Embryonic facial prominence (tissue), 1 donor: ENCODE measurements around the gene FOXK1.
A peak's percentile ranks its signal among the peaks of the same experiment; 100 is the strongest.
"Not testable (repeated sequence)": the region's sequence is repeated elsewhere in the genome, so short reads cannot be mapped to it uniquely, and the experiment has no call there.

Source experiments
- DNase-seq: peaks from one replicate; pipeline ENCODE4 v3.0.0-alpha.2; 2016; ENCODE audit errors: extremely low spot score

FOXK1 gene

DNA sequence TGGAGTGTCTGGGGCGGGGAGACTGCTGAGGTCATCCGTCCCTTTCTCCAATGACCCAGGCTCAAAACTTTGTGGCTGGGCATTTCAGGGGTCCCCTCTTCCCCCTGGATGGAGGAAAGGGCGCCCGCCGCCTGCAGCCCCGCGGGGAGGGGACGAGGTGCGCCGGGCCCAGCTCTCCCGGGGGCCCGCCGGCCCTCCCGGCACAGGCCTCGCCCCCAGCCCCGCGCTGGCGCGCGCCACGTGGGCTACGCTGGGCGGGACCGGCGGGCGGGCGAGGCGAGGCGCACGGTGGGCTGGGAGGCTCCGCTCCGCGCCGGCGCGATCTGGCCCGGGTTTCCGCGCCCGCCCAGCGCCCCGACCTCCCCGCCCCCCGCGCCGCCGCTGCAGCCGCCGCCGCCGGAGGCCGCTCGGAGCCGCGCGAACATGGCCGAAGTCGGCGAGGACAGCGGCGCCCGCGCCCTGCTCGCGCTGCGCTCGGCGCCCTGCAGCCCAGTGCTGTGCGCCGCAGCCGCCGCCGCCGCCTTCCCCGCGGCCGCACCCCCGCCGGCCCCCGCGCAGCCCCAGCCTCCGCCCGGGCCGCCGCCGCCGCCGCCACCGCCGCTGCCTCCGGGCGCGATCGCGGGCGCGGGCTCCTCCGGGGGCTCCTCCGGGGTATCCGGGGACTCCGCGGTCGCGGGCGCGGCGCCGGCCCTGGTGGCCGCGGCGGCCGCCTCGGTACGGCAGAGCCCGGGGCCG lies at the start of gene FOXK1:
TSS of gene FOXK1 (plus strand) at position 410 of the 735 bp plus-strand sequence. CDS start at position 424, 14 bp downstream.
- DNase-seq, result peak; percentile 48

DNA sequence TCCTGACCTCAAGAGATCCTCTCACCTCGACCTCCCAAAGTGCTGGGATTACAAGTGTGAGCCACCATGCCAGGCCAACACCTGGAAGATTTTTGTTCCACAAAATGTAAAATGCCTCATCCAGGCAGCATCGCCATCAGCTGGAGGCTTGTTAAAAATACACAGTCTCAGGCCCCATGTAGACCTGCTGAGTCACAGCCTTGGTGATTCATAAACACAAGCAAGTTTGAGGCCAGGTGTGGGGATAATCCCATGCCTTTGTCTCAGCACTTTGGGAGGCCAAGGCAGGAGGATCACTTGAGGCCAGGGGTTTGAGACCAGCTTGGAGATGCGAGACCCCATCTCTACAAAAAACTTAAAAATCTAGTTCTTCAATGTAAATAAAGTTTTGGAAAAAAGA lies 49.1 kb upstream of the FOXK1 start:
- DNase-seq, result no peak

GRCh38 chr7:4634166-4634565 lies 47.9 kb upstream of the FOXK1 start:
- no peak for DNase-seq

DNA sequence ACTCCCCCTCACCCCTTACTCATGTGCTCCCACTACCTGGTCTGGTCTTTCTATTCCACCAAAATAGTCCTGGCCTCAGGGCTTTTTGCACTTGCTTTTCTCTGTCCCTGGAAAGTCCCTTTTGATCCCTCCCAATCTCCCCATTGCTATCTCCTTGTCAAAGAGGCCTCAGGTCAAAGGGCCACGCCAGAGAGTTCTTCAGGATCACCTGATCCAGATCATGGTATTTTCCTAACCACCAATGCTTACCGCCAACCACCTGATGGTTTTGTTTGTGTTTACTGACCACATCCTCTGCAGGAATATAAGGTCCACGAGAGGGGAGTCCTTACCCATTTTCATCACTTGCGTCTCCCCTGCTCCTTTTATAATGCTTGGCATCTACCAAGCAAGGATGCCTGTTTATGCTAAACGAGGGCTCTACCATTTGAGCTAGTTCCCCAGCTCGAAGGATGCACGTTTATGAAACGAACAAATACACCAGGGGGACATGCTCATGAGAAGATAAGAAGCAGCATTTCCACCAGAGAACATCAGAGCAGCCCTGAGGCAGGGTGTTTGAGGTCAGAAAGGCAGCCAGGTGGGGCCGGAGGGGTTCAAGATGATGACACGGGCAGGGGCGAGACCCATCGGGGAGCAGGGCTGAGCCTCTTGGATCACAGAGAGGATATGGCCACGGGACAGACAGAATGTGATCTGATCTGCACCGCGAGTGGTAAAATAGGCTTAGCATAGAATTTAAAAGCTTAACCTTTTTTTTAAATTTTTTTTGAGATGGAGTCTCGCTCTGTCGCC lies 43.1 kb upstream of the FOXK1 start:
- DNase-seq, result no peak

- no peak for DNase-seq
Measured at GRCh38 chr7:4641091-4641666, 40.9 kb upstream of the FOXK1 start.

- DNase-seq, result peak; percentile 90
Measured at GRCh38 chr7:4641667-4642467, 40.2 kb upstream of the FOXK1 start.

DNA sequence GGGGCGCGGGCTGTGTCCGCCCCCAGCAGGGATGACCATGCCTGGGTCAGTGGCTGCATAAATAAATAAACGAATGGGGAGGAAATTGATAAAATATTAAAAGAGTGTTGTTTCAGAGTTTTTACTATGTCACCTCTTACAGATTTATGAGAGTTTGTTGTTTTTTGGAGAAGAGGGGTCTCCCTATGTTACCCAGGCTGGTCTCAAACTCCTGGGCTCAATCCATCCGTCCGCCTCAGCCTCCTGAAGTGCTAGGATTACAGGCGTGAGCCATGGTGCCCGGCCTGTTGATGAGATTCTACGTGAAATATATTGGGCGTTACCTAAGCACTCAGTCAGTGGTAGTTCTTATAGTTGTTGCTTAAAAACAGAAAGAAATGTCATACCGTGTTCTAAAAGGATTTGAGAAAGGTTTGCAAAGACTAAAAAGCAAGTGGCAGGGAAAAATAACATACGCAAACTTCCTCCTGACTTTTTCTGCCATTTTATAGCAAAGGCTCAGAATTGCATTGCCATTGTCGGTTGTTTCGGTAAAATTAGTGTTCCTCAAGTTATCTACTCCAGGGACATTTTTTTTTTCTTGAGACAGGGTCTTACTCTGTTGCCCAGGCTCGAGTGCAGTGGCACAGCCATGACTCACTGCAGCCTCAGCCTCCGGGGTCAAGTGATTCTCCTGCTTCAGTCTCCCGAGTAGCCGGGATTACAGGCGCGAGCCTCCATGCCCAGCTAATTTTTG lies 39.5 kb upstream of the FOXK1 start:
- no peak for DNase-seq

- not testable (repeated sequence) for DNase-seq
Measured at GRCh38 chr7:4643204-4643471, 39.0 kb upstream of the FOXK1 start.

GRCh38 chr7:4645246-4645645 lies 36.8 kb upstream of the FOXK1 start:
- no peak for DNase-seq

- no peak for DNase-seq
Measured at GRCh38 chr7:4648111-4648510, 34.0 kb upstream of the FOXK1 start.

DNA sequence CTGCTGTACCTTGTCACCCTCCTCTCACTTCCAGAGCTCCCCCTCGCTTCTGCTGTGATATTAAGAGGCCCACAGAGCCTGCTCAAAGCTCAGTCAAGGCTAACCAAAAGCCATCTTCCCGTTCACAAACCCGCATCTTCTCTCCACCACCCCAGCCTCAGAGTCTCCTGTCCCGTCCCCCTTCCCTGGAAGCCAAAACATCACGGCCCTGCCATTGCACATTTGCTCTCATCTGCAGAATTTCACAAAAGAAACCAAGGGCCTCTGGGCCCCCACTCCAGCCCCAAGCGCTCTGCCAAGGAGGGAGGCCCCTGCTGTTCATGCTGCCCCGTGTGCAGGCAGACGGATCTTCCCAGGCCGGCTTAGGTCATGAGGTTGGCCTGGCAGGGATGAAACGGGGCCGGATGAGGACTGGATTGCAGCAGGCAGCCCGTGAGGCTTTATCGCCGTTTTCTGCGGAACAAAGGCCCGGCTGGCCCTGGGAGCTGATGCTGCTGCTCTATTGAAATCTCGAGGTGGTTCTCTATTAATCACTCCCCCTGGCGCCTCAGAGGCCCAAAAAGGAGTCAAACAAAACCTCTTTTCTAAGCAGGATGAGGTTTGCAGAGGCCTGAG lies 31.6 kb upstream of the FOXK1 start:
- no peak for DNase-seq

- DNase-seq, result no peak
Measured at GRCh38 chr7:4653771-4654170, 28.3 kb upstream of the FOXK1 start.

- DNase-seq, result no peak
Measured at GRCh38 chr7:4655311-4655710, 26.8 kb upstream of the FOXK1 start.

GRCh38 chr7:4655896-4656295 lies 26.2 kb upstream of the FOXK1 start:
- DNase-seq, result no peak

DNA sequence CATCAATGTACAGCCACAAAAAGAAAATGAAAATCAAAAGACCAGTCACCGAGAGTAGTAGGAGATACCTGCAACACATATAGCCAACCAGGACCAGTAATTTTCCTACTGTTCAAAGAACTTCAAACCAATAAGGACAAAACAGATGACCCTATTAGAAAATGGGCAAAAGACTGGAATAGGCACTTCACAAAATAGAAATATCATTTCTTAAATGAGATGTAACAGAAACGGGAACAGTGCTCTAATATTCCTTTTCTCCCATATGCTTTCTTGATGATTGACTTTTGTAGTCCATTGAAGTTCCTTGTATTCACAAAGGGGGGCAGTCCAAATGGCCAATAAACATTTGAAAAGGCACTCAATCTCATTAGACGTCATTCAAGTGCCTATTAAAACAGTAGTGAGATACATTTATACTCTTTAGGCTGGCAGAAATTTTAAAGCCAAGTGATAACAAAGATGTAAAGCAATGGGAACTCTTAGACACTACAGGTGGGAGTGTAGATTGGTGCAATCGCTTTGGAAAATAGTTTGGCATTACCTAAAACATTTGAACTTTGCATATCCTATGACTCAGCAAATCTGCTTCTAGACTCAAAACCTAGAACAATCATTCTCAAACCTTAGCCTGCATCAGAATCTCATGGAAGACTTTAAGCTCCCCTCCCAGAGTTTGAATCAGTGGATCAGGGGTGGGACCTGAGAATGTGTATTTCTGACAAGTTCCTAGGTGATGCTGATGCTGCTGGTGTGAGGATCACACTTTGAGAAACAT lies 24.3 kb upstream of the FOXK1 start:
- no peak for DNase-seq

DNA sequence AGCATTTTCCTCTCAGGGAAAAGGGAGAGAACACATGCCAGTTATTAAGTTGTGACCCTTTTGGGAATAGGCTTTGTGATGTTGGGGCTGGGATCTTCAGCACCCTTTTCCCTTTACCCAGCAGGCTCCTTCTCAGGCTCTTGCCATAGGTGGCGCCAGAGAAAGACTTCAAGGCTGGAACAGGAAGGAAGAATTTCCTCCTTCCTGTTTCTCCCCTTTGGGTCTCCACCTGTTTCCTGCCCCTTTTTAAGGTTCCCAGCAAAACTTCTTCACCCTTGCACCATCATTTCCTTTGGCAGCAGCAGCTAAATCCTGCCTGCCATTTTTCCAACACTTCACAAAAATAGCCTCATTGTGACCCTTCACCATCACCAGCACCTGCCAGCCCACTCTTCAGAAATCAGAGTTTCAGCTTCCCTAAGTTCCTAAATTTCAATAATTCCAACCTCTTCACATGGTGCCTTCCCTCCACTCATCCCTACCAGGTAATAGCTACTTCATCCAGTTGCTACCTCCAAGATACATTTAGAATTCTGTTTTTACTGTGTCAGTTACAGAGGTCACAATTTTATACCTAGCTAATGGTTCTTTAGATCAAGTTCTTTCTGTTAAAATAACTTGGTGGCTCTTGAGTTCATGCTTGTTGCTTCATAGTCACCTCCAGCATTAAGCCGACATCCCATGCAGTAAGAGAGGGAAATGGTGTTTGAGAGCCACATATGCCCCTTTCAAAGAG lies 22.4 kb upstream of the FOXK1 start:
- no peak for DNase-seq

DNA sequence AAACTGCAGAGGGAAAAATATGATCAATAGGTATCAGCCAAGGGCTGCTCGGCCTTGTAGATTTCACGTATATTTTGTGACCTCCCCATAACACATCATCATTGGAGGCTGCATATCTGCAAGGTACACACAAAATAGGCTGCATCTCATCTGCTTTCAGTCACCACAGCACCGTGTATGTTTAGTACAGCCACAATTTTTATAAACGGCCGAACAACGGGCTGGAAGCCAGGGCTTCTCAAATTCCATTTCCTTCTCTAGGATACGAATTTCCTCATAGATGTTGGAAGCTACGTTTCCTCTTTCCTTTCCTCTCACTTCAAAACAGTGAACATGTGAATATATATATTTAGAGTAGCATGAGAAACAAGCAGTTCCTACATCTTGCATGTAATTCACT lies 20.2 kb upstream of the FOXK1 start:
- DNase-seq, result no peak

DNA sequence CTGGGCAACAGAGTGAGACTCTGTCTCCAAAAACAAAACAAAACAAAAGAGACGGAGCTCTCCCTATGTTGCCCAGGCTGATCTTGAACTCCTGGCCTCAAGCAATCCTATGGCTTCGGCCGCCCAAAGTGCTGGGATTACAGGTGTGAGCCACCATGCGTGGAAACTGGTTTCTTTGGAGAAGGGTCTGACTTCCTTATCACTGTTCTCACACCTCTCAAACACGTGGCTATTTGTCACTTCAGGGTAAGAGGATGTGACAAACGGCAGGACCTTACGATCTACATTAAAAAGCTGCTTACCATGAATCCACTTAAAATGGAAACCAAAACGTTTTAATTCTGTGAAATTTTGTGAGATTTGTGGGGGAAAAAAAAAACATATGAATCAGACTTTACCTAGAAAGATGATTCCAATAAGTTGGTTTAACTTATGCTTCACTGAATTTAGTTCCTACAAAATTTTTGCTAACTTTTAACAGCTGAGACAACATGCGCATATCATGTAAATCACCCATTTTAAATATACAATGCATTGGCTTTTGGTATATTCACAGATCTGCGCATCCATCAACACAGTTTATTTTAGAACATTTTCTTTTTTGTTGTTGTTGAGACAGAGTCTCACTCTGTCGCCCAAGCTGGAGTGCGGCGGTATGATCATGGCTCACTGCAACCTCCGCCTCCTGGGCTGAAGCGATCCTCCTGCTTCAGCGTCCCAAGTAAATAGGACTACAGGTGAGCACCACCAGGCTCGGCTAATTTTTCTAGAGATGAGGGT lies 18.7 kb upstream of the FOXK1 start:
- no peak for DNase-seq

DNA sequence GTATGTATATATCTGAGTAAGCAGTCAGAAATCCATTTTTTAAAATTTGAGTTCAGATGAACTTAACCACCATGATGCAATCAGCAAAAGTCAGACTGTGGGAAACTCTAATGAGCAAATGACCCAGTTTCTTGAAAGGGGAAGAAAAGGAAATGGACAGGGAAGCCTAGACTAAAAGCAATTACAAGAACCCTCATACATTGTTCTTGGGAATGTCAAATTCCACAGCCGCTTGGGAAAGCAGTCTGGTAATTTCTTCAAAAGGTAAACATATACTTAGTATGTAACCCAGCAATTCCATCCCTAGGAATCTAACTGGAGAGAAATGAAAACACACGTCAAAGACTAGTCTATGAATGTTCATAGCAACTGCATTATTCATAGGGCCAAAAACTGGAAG lies 16.4 kb upstream of the FOXK1 start:
- DNase-seq, result no peak
